Prostate gland (tissue), 2 donors: ENCODE results near the gene CHAC2.
"Not testable (repeated sequence)": the region's sequence is repeated elsewhere in the genome, so short reads cannot be mapped to it uniquely, and the experiment has no call there.

ENCODE experiments used
- POLR2A ChIP-seq: fragments of 450-650 bp; IDR thresholded peaks from one replicate; pipeline ENCODE4 v1.6.1; 2016; ENCODE audit warnings: antibody characterized with exemption, mild to moderate bottlenecking
- TF ChIP-seq, protein P1 (sequence below), 4 experiments: fragments of 200-600 bp in 2 of 4; fragments of 450-650 bp in 2 of 4; sonication (generic) in 2 of 4; IDR thresholded peaks; 1 replicate in 3 of 4; 2 replicates in 1 of 4; pipeline ENCODE4 v1.5.1; 2016 to 2019; ENCODE audit warnings: antibody characterized with exemption in 4 of 4, mild to moderate bottlenecking in 2 of 4, moderate library complexity in 2 of 4

- TF ChIP-seq, protein P1, sequence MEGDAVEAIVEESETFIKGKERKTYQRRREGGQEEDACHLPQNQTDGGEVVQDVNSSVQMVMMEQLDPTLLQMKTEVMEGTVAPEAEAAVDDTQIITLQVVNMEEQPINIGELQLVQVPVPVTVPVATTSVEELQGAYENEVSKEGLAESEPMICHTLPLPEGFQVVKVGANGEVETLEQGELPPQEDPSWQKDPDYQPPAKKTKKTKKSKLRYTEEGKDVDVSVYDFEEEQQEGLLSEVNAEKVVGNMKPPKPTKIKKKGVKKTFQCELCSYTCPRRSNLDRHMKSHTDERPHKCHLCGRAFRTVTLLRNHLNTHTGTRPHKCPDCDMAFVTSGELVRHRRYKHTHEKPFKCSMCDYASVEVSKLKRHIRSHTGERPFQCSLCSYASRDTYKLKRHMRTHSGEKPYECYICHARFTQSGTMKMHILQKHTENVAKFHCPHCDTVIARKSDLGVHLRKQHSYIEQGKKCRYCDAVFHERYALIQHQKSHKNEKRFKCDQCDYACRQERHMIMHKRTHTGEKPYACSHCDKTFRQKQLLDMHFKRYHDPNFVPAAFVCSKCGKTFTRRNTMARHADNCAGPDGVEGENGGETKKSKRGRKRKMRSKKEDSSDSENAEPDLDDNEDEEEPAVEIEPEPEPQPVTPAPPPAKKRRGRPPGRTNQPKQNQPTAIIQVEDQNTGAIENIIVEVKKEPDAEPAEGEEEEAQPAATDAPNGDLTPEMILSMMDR (IDR thresholded peaks at IDR 0.05): not testable (repeated sequence)
- TF ChIP-seq POLR2A: not testable (repeated sequence)
Measured at GRCh38 chr2:53823639-53824038, 56.0 kb downstream of the CHAC2 start.
